SK-N-MC (cell line): Measurements from ENCODE around the gene PRR7.

Experiments
- EZH2 ChIP-seq: fragments of 200-600 bp; sonication (generic); IDR thresholded peaks from one replicate; pipeline ENCODE4 v1.6.1; 2017; ENCODE audit warnings: antibody characterized with exemption
- FOXP2 ChIP-seq: optimal IDR thresholded peaks from 2 replicates; pipeline ENCODE3; 2011; ENCODE audit warnings: mild to moderate bottlenecking, moderate library complexity; ENCODE audit not compliant: insufficient read depth; ENCODE audit errors: extremely low read length, control extremely low read depth
- POLR2AphosphoS5 ChIP-seq: IDR thresholded peaks from 2 replicates; pipeline ENCODE4 v1.6.1; 2012; ENCODE audit warnings: mild to moderate bottlenecking, low read depth, low read length, borderline replicate concordance

- no peak for TF ChIP-seq EZH2
- peak; percentile 15; the same call in 1 of the 2 replicates for TF ChIP-seq POLR2AphosphoS5
- TF ChIP-seq FOXP2: no peak
These were observed 10.6 kb downstream of the PRR7 start for GRCh38 chr5:177456976-177457851.
